Activated CD4-positive, alpha-beta T cell treated with anti-CD3 and anti-CD28 coated beads, Interleukin-2, amount 50 U/mL, for 48 hours (primary cell): ENCODE results near the gene PTPN9.
"Not testable (repeated sequence)": the region's sequence is repeated elsewhere in the genome, so short reads cannot be mapped to it uniquely, and the experiment has no call there.

Experiments used
- DNase-seq, 2 experiments: peaks; one replicate each; pipeline ENCODE4 v3.0.0-alpha.2; 2020

Gene PTPN9

DNA sequence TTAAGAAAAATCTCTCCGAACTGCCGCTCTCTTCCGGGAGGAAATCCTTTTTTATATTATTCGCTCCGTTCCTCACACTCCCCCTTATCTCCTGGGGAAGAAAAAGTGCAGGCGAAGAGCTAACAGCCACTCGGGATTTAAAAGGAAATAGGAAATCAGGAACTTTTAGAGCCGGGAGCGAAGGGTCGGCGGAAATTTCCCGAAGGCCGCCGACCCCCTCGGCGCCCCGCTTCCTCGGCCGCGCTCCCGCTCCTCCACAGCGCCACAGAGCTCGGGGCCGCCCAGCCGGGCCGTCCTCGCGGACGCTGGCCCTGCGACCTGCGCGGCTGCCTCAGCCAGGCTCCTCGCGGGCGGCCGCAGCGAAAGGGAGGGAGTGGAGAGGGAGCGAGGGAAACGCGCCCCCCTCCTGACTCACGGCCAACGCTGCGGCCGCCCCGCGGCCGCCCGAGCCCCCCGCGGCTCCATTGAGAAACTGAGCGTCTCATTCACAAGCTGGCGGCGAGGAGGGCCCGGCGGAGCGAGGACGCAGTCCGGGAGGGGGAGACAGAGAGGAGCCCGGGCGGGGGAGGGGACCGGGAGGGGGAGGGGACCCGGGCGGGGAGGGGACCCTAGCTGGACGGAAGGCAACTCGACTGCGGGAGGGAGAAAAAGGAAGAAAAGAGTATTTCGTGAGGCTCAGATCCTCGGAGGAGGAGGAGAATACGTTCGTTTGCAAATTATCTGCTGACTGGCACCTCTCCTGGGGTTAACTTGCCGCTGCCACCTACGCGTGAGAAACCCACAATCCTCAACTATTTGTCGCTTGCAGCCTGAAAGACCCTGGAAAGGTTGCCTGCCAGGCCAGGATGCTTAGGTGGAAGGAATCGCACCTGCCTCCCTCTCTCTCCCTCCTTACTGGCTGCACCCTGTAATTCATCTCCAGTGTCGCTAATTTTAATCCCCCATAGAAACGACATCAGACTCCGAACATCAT lies at the start of gene PTPN9:
TSS of gene PTPN9 (minus strand) at position 368 of the 973 bp plus-strand sequence. CDS start 539 bp downstream, outside the sequence.
- peak; percentile 72 to 78 for DNase-seq

DNA sequence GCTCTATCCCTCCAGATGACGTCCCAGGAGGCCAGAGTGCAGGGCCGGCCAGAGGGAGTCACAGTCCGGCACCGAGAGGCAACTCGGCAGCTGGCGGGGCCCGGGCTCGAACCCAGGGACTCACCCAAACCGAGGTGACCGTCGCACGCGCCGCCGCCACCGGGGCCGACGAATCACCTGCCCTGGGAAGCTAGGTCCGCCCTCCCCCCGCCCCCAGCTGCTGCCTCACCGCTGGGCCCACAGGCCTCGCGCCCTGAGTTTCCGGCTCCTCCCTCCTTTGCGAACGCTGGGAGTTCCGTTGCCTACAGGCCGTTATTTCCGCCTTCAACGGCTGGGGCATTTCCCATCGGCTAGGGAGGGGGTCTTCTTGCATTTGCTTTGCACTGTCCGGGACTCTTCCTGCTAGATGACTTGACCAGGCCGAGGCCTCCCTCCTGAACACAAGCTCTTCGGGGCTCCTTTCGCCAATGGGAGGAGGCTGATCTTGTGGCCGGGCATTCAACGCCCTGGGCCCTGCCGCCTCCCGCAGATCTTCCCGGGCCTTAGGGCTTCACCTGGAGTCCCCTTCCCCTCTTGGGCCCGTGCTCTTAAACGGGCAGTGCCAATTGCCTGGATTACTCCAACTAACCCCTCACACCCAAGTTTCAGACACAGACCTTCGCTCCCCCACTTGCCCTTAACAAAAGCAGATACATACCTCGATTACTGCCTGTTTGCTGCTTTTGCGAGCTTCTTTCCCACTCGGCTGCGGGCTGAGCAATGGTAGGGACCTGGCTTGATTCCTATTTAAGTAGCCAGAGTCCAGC lies 46.6 kb upstream of the PTPN9 start, which contains the start of gene SNUPN:
TSS of gene SNUPN (minus strand) at position 184 of the 806 bp plus-strand sequence. CDS start 4,674 bp downstream, outside the sequence.
- DNase-seq = peak; percentile 95 to 96

DNA sequence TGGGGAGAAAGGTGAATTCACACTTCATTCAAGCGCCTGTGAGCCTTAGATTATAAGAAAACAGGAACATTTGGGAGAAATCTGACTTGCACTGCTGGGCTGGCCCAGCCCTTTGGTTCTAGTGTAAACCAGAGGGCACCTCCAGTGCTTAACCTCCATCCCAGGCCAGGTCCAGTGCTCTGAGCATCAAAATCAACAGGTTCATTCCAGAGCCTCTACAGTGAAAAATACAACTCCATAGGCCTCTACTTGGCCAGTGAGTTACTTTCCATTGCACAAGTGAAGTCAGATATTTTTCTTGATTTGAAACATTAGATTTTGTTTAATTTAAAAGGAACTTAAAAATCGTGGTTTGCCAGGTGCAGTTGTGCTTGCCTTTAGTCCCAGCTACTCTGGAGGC lies 43.4 kb upstream of the PTPN9 start:
- DNase-seq = no peak

DNA sequence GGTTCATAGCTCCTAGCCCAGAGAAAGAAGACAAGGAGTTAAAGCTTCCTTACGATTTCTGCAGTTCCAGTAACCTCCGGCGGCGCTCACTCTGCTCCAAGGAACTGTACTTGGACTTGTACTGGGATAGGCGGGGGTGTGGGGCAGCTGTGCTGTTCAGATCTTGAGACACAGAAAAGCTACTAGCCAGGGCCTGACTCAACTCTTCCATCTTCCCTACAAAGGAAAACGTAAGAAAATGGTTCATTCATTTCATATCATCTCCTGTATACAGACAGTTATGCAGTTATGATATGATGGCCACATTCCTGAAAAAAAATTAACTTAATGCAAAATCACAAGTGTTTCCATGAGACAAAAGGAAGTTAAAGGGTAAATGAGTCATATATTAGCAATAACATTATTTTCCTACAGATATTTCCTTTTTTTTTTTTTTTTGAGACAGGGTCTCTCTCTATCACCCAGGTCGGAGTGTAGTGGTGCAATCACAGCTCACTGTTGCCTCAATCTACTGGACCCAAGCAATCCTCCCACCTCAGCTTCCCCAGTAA lies 41.8 kb upstream of the PTPN9 start:
- DNase-seq = peak in 1 of 2 experiments; percentile 29

DNA sequence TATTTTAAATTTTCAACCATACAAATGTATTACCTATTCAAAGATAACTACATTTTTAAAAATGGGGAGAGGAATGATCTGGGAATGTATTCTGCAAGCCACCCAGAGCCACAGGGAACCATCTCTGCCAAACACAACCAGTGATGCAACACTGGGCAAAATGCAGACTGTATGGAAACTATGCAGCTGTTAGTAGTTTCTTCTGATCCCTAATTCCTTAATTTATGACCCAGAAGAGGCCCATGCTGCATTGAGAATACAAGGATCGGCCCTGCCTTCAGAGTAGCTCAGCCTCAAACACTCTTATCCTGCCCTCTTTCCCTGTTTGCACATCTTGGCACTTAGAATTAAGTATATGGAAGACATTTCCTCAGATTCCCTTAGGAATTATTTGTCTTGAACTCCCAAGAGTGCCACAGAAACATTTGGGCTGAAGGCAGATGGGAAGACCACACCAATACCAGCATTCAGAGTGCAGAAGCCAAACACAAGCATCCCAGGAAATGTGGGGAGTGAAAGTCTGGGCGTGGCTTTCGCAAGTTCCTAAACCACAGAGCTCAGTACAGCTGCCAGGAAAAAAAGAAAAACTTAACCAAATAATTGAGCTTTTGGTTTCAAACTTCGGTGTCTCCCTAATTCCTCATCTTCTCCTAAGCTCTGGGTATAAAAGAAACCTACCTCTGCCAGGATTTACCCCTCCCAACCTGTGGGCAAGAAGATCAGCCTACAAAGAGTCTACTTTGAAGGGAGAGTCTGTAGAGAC lies 41.1 kb upstream of the PTPN9 start:
- no peak for DNase-seq

DNA sequence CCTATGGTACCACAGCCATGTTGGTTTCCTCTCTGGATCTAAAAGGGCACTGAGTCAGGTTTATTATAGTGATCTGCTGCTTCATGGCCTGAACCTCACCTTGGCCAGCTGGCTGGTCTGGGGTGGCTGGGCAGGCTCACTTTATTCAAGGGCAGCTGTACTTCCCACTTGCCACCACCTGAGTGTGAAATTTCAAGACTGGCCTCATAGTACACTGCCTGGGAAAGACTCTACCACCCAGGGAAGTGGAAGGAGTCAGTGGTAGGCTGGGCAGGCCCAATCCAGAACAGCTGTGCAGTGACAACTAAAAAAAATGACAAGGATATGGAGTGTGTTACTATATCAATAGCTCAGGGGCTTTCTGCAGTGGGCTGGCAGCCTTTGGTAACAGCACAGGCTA lies 37.7 kb upstream of the PTPN9 start:
- no peak for DNase-seq

DNA sequence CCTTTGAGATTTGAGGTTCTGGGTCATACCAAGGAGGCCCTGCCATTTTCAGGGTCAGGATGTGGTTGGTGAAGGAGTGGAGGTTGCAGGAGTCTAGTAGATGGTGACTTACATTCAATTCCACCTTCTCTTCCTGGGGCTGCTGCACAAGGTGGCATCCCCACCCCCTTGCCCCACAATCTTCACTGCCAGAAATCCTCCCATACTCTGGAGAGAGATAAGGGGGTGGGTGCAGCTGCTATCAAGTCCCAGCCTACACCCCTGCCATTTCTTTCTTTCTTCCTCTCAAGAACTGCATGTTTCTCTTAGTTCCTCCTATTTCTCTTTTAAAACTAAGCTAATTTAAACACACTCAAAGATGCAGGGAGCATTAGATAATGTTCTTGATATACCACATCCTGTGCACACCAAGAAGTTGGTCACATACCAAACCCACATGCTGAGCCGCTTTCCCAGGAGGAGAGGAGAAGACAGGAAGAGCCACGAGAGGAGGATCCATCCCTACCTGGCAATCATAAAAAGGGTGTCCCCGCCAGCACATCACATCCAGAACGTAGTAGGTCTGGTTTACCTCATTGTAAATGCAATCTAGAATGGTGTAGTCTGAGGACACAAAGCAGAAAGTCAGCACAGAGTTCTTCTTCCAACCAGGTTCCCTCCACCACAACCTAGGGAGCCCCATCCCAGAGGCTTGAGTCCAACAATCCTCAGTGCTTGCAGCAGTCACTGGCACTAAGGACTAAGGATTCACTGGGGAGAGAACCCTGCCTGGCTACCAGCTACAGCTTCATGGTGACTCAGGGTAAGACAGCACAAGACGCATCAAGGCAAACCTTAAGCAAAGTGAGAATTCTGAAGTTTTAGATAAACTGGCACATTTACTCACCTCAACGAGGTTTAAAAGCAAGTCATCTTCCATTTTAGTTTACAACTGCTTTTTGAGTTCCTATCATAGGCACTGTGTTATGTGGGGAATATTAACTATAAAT lies 27.9 kb upstream of the PTPN9 start:
- no peak for DNase-seq

DNA sequence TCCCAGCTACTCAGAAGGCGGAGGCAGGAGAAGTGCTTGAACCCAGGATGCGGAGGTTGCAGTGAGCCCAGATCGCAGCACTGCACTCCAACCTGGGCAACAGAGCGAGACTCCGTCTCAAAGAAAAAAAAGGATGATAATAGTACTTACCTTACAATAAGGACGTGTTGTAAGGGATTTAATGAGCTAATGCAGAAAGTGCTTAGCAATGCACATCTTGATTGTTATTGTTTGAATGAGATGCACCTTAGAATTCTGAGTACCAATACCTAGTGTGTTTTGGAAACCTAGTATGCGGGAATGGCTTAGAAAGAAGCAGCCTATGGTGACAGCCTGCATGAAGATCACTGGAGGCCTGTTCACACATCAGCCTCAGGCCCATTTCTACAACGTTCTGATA lies 26.9 kb upstream of the PTPN9 start:
- no peak for DNase-seq

DNA sequence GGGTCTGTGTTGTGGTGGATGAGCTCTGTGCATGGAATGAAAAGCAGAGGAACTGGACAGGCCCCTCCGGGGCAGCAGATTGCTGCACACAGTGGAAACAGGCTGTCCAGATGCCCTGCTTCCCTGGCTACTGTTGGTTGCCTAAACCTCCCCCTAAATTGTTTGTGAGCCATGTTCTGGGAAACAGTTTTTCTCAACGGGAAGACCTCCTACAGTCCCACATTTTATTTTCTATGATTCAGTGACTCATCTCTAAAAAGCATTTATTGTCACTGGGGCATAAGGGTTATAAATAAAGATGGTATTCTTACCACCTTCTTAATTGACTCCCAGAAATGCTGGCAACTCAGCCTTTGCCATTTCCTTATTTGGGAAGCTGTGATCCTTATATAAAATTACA lies 20.3 kb upstream of the PTPN9 start:
- DNase-seq = no peak

DNA sequence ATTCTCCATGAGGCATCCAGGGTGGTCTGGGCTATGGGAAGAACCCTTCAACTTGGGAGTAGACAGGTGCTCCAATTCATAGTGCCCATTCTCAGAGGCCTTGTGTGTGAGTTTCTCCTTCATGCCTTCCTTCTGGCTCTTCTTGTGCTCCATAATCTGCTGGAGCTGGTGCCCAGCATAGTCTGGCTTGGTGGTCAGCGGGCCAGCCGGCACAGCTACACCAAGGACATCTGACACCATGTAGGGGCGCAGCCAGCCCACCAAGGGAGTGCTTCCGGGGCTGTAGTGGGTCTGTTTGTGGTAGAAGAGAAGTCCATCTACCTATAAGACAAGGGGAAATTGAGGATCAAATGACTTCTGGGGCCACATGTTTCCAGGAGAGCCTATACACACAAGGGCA lies 19.2 kb upstream of the PTPN9 start:
- DNase-seq = no peak

DNA sequence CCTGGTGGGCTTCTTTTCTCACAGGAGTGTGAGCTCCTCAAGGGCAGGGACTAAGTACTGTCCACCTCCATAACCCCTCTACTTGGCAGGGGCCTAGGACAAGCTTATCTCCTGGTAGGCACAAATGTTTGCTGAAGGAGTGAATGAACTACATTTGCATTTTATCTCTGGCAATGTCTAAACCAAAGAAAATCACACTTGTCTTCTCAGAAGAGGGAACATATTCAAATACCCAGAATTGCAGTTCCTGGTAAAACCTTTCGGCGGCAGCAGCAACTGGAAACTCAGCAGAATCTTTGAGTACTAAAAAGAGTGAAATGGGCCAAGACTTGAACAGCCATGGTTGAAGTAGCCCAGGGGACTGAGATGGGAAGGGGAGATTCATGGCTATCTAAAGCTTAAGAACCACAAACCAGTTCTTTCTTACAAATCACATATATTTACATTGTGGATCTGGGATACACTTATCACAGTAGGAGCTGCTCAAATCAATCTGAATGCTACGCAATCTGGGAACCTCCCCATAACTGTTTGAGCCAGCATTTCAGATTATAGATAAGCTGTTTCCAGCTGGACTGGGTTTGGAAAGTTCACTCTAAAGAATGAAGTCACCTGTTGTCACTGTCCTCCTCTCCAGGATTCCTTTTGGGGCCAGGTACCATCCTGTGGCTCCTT lies 18.7 kb upstream of the PTPN9 start:
- DNase-seq = peak; percentile 33 to 43

DNA sequence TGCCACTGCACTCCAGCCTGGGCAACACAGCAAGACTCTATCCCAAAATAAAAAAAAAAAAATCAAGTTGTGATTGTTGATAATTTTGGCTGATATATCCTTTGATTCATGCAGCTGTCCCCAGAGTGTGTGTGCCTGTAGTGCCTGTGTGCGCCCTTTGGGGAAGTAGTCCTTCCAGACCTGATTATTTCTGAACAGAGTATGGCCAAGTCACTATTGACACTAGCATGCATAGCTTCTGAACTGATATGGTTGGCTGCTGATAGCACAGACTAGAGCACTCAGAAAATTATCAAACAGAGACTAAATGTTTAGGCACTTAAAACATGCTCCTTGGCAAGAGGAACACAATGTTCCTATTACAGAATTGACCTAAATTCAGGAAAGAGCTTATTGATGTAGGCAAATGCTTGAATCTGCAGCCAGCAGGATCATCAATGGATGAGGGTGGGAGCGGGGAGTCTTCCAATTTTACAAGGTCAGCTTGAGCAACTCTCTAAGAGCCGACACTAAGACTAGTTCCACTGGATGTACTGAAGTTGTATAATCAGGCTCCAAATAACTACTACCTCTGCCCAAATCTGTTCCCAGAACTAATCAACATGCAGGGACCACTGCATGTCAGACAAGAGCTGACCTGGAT lies 17.7 kb upstream of the PTPN9 start:
- DNase-seq = no peak

DNA sequence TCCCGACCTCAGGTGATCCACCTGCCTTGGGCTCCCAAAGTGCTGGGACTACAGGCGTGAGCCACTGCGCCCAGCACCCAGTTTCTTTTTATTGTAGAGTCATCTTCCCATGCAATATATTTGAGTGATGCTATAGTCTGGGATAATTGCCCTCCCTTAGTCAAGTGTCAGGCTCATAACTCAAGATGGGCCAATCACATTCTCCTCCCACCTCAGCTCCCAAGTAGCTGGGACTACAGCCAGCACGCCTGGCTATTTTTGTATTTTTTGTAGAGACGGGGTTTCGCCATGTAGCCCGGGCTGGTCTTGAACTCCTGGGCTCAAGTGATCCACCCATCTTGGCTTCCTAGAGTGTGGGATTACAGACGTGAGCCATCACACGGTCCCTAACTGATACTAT lies 15.2 kb upstream of the PTPN9 start:
- DNase-seq = no peak

DNA sequence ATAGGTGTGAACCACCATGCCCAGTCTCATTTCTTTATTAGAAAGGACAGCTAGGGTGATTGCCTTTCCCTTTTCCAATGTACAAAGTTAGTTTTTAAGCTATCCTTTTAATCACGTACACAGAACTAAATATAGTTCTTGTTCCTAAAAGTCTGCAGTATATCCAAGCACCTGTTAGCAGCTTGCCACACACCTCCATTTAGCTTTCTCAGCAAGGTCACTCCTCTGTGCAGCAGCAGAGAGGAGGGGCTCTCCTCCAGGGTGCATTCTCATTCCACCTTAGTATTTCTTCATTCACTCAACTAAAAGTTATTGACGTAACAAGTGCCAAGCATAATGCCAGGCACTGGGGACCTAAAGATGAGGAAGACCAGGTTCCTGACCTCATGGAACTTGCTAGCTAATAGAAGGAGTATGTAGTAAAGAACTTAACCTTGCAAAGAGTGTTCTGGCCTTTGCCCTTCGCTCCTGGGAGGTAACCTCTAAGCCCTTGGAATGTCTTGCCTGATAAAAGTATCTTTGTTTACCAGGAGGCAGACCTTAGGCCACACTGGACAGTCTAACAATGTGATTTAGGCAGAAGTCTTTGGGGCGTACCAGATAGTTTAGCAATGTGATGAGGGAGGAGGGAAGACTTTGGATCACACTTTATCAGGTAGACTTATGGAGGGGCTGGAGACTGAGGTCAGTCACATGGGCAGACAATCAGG lies 12.7 kb upstream of the PTPN9 start:
- no peak for DNase-seq

DNA sequence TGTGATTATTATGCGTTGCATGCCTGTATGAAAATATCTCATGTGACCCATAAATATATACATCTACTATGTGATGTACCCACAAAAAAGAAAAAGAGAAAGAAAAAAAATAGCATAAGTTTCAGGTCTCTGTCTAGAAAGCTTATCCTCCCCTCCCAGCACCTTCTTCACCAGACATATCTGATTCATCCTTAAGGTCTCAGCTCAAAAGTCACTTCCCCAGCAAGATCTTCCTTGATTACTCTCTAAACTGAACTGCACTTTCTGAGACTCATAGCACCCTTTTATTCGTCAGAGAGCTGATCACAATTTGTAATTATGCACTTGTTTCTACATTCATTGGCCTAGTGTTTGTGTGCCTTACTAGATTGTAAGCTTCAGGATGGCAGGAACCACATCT lies 11.1 kb upstream of the PTPN9 start:
- no peak for DNase-seq

DNA sequence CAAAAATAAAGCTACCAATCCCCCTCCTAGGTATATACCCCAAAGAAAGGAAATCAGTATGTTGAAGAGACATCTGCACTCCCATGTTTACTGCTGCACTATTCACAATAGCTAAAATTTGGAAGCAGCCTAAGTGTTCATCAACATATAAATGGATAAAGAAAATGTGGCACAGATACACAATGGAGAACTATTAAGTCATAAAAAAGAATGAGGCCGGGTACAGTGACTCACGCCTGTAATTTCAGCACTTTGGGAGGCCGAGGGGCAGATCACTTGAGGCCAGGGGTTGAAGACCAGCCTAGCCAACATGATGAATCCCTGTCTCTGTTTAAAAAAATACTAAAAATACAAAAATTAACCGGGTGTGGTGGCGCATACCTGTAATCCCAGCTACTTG lies 10.0 kb upstream of the PTPN9 start:
- no peak for DNase-seq

DNA sequence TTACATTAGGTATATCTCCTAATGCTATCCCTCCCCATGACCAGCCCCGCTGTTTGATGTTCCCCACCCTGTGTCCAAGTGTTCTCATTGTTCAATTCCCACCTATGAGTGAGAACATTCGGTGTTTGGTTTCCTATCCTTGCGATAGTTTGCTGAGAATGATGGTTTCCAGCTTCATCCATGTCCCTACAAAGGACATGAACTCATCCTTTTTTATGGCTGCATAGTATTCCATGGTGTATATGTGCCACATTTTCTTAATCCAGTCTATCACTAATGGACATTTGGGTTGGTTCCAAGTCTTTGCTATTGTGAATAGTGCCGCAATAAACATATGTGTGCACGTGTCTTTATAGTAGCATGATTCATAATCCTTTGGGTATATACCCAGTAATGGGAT lies 7.3 kb upstream of the PTPN9 start:
- not testable (repeated sequence) for DNase-seq

DNA sequence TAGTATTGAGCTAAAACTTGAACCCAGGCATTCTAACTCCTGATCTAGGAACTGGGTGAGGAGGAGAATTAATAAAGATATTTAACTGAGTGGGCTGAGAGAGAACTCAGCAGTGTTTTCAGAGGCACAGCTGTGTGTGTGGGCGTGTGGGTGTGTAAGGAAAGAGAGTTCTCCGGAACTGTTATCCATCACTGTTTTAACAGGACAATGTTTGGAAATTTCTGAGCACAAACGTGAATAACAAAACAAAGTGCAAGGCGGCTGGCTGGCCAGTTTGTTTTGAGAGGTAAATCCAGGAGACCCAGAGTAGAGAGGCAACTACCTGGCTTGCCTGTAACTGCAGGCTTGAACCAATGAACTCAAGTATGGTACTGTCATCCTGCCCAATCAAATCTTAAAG lies 5.0 kb upstream of the PTPN9 start:
- no peak for DNase-seq

DNA sequence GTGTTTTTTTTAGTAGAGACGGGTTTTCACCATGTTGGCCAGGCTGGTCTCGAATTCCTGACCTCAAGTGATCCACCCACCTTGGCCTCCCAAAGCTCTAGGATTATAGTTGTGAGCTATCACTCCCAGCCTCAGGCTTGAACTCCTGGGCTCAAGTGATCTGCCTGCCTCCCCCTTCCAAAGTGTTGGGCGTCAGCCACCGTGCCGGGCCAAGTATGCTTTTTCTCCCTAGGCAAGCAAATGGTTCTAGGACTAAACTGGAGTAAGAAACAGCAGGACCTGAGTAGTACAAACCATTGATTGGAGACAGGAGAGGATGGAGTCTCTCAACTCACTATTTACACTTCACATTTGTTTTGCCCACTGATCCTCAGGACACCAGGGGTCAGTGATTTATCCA lies 4.6 kb upstream of the PTPN9 start:
- no peak for DNase-seq

DNA sequence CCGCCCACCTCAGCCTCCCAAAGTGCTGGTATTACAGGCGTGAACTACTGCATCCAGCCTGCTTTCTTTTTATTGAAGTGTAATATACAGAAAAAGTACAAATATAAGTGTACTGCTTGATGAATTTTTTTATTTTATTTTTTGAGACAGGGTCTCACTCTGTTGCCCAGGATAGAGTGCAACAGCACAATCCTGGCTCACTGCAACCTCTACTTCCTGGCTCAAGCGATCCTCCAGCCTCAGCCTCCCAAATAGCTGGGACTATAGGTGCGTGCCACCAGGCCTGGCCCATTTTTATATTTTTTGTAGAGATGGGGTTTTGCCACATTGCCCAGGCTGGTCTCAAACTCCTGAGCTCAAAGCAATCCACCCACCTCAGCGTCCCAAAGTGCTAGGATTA lies 3.8 kb upstream of the PTPN9 start:
- not testable (repeated sequence) for DNase-seq
